Measurements from ENCODE around the gene L3HYPDH. TPM values are rescaled to one million over a fixed set of nuclear protein-coding genes. Genes with fewer than 3 reads are reported as not detected.

Gene L3HYPDH
- total RNA-seq (2021; ENCODE audit: unreplicated experiment), result 25.1 TPM
- 17.7 TPM for polyA plus RNA-seq (2012; ENCODE audit: insufficient read length)
- Bru-seq, nascent RNA, result percentile 82 among the genes with signal in this experiment
- percentile 94 among the genes with signal in this experiment for BruChase-seq, experiment 1, labeled RNA remaining after a 2-hour chase
- percentile 84 among the genes with signal in this experiment for BruChase-seq, experiment 2, labeled RNA remaining after a 6-hour chase
- long read RNA-seq, transcript L3HYPDH-201 (5 exons, 1,527 nt), result major isoform, 20 of 32 reads
- long read RNA-seq, partial matches to known transcripts, result 3 of 32 reads
- long read RNA-seq, other reads (novel, unspliced or antisense), result 8 of 32 reads

DNA sequence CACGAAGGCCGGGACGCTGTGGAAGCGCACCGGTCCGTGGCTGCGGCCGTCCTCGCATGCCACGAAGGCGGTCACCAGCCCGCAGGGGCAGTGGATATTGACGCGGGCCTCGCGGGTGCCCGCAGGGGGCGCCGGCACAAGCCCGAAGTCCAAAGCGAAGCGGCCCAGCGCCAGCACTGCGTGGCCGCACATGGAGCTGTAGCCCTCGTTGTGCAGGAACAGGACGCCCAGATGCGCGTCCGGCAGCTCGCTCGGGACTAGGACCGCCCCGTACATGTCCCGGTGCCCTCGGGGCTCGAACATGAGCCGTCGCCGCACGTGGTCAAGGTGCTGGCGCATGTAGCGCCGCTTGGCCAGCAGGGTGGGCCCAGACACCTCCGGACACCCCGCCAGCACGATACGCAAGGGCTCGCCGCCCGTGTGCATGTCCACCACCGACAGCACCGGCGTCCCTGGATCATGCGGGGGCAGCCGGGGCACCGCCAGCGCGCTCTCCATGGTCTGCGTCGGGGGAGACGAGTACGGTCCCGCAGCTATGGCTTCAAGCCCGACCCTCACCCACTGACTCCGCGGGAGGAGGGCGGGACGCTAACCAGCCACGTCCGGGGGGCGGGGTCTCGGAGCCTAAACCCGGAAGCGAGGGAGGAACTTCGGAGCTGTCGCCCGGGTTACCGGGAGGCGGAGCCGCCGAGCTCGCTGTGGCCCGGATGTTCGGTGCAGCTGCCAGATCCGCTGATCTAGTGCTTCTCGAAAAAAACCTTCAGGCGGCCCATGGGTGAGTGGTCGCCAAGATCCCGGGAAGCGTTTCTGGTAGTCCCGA, at the start of gene L3HYPDH, which contains the start of gene JKAMP:
Gene L3HYPDH (minus strand): TSS at position 590 of the 820 bp plus-strand sequence. CDS start 92 bp downstream, at position 498.
Gene JKAMP (plus strand): TSS at position 699 of the 820 bp plus-strand sequence. CDS start 73 bp downstream, at position 772.
- Histone ChIP-seq H3K27me3 (ENCODE audit: control insufficient read depth, insufficient read depth, low read length) (no peaks in the 10 kb centered on the region), H3K36me3 (ENCODE audit: control insufficient read depth, insufficient read depth, low read length) (peaks cover 23% of the 10 kb centered on the region), H3K27ac (ENCODE audit: low read length) (peak within 1 kb of the TSS; percentile 94), H3K4me3 (ENCODE audit: low read depth in 2 of 2, low read length in 2 of 2) (peak within 1 kb of the TSS; percentile 87 to 94), H3K9me3 (ENCODE audit: control insufficient read depth, insufficient read depth, low read depth, low read length) (no peaks in the 10 kb centered on the region), H3K4me1 (ENCODE audit: control insufficient read depth, insufficient read depth, low read length) (peaks cover 19% of the 10 kb centered on the region)
- ChIA-PET POLR2A (interaction anchor here (0.6 kb wide), 1 partner anchor 8 kb away, joined by 3 read pairs; no protein-coding TSS in a partner anchor), CTCF (interaction anchor here (0.8 to 1.2 kb wide), 4 partner anchors 40 to 92 kb away, joined by 3 to 4 read pairs (median 3); partner anchors contain the start of gene CCDC175)
- in situ Hi-C loops (cut with HindIII; ENCODE audit: low pct_unique_long_range_greater_than_20kb, low sequenced_read_pairs) (no loop called here), intact Hi-C loops (cut with micrococcal nuclease; ENCODE audit: unreplicated experiment) (no loop called here)
- DNase-seq (ENCODE audit: low read depth, low spot score) (peak; percentile 73), ATAC-seq (peak; percentile 96)
- TF ChIP-seq, protein P1, sequence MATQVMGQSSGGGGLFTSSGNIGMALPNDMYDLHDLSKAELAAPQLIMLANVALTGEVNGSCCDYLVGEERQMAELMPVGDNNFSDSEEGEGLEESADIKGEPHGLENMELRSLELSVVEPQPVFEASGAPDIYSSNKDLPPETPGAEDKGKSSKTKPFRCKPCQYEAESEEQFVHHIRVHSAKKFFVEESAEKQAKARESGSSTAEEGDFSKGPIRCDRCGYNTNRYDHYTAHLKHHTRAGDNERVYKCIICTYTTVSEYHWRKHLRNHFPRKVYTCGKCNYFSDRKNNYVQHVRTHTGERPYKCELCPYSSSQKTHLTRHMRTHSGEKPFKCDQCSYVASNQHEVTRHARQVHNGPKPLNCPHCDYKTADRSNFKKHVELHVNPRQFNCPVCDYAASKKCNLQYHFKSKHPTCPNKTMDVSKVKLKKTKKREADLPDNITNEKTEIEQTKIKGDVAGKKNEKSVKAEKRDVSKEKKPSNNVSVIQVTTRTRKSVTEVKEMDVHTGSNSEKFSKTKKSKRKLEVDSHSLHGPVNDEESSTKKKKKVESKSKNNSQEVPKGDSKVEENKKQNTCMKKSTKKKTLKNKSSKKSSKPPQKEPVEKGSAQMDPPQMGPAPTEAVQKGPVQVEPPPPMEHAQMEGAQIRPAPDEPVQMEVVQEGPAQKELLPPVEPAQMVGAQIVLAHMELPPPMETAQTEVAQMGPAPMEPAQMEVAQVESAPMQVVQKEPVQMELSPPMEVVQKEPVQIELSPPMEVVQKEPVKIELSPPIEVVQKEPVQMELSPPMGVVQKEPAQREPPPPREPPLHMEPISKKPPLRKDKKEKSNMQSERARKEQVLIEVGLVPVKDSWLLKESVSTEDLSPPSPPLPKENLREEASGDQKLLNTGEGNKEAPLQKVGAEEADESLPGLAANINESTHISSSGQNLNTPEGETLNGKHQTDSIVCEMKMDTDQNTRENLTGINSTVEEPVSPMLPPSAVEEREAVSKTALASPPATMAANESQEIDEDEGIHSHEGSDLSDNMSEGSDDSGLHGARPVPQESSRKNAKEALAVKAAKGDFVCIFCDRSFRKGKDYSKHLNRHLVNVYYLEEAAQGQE (IDR thresholded peaks at IDR 0.05; ENCODE audit: insufficient read depth in 1 of 2, low read depth in 2 of 2, low read length in 1 of 2), result peak in 1 of 2 experiments; percentile 63; a peak in 1 of 4 replicates
- TF ChIP-seq POLR2AphosphoS5 (IDR thresholded peaks at IDR 0.05; ENCODE audit: low read depth, low read length), result peak; percentile 74
- TF ChIP-seq SIN3A (IDR thresholded peaks at IDR 0.05; ENCODE audit: borderline replicate concordance, insufficient read depth, low read depth, low read length), result no peak
- TF ChIP-seq, protein P2, sequence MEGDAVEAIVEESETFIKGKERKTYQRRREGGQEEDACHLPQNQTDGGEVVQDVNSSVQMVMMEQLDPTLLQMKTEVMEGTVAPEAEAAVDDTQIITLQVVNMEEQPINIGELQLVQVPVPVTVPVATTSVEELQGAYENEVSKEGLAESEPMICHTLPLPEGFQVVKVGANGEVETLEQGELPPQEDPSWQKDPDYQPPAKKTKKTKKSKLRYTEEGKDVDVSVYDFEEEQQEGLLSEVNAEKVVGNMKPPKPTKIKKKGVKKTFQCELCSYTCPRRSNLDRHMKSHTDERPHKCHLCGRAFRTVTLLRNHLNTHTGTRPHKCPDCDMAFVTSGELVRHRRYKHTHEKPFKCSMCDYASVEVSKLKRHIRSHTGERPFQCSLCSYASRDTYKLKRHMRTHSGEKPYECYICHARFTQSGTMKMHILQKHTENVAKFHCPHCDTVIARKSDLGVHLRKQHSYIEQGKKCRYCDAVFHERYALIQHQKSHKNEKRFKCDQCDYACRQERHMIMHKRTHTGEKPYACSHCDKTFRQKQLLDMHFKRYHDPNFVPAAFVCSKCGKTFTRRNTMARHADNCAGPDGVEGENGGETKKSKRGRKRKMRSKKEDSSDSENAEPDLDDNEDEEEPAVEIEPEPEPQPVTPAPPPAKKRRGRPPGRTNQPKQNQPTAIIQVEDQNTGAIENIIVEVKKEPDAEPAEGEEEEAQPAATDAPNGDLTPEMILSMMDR (IDR thresholded peaks at IDR 0.05), result peak; percentile 76
- TF ChIP-seq TCF7L2 (IDR thresholded peaks at IDR 0.05; ENCODE audit: low read depth, low read length), result no peak
- BruUV-seq (replicated peaks), result no TSS peak

DNA sequence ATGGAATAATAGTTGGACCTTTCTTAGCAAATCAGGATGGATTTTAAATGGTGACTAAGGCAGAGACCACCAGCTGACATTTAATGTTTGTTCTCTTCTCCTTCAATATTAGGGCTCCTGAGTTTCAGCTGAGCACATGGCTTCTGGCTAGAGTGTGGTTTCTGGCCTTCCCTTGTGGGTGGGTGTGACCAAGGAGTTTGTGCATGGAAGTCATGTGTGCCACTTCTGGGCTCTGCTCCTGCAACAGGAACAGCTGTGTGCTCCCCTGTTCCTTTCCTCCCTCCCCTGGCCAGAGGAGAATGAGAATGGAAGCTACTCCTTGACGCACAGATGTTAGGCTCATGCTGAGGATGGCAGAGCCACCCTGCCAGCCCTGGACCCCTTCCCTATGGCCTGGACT, 48.2 kb upstream of the L3HYPDH start:
- H3K9me3 ChIP-seq (ENCODE audit: control insufficient read depth, insufficient read depth, low read depth, low read length), result no peaks in the 10 kb centered on the region
- H3K36me3 ChIP-seq (ENCODE audit: control insufficient read depth, insufficient read depth, low read length), result no peaks in the 10 kb centered on the region
- no peaks in the 10 kb centered on the region for H3K4me1 ChIP-seq (ENCODE audit: control insufficient read depth, insufficient read depth, low read length)
- H3K27me3 ChIP-seq (ENCODE audit: control insufficient read depth, insufficient read depth, low read length), result no peaks in the 10 kb centered on the region
- TF ChIP-seq, protein P1 (IDR thresholded peaks at IDR 0.05; ENCODE audit: insufficient read depth in 1 of 2, low read depth in 2 of 2, low read length in 1 of 2), result no peak
- POLR2A ChIA-PET, result no interaction called here
- ATAC-seq (no peak), DNase-seq (ENCODE audit: low read depth, low spot score) (no peak)
- intact Hi-C loops (cut with micrococcal nuclease; ENCODE audit: unreplicated experiment), result no loop called here
- H3K4me3 ChIP-seq (ENCODE audit: low read depth in 2 of 2, low read length in 2 of 2), result no peak overlapping the region
- no TSS peak for BruUV-seq (replicated peaks)
- CTCF ChIA-PET, result no interaction called here
- in situ Hi-C loops (cut with HindIII; ENCODE audit: low pct_unique_long_range_greater_than_20kb, low sequenced_read_pairs), result no loop called here
- H3K27ac ChIP-seq (ENCODE audit: low read length), result no peak overlapping the region

Measured in Panc1 (cell line).